HG03439 (cell line): ENCODE results near the gene GABBR1.

Experiments
- ATAC-seq: cut with Tn5 transposase; IDR thresholded peaks from one replicate; pipeline ENCODE4 v1.9.1; 2021; ENCODE audit warnings: mild to moderate bottlenecking, moderate library complexity; ENCODE audit not compliant: unreplicated experiment

The GABBR1 gene

DNA sequence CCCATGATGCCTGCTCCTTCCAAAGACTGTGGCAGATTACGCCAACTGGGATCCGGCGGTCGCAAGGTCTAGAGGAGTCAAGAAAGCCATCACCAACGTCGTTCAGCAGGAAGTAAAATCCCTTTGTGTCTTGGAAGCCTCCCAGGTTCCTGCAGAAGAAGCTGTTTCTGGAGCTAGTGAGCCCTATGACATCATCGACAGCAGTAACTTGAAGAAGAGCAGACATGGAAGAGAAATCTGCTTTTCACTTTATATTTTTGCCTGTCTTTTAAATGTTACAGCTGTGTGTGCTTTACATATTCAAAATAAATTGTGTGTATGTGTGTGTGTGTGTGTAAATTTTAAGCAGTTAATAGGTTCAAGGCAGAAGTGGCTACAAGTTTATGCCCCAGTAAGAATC lies 55.4 kb downstream of the GABBR1 start:
- no peak for ATAC-seq

DNA sequence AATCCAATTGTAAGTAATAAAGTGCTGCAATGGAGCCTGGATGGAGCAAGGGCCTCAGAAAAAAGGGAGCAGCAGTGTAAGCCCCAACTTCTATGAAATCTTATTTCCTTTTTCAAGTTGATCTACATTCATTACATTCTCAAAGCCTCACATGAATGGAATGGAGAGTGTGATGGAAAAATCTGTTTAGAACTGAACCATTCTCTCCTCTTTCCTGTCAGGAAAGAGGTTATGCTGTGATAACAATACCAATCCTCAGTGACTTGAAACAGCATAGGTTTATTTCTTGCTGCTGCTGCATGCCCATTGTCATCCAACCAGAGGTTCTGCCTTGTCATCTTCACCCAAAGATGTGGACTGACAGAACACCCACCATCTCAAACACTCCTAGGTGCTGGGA lies 56.9 kb downstream of the GABBR1 start:
- no peak for ATAC-seq

DNA sequence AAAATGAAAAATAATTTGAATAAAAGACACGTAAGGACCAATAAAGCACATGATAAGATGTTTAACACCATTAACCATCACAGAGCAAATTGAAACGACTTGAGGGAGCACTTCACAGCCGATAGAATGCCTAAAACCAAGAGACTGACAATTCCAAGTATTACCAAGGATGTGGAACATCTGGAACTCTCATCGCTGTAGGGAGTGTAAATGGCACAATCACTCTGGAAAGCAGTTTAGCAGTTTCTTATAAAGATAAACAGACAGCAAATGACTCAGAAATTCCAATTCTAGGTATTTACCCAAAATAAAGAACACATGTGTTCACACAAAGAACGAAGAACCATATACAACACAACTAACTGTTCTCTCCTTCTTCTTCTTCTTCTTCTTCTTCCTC lies 65.0 kb downstream of the GABBR1 start:
- ATAC-seq: no peak

DNA sequence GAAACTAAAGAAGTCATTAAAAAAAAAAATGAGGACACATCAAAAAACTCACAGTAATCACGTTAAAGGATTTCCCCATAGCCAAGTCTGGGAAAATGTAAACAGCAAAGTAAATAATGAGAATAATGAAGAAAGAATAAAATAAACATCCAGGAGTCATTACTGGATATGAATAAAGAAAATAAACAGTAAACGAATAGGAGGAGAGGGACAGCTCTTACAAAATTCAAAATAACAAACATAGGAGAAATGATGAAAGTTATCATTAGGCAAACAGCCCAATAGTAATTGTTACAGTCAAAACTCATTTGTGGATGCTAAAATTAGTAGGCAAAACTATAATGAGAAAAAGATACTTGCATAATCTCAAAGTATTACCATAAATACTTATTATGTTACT lies 65.4 kb downstream of the GABBR1 start:
- ATAC-seq: no peak

DNA sequence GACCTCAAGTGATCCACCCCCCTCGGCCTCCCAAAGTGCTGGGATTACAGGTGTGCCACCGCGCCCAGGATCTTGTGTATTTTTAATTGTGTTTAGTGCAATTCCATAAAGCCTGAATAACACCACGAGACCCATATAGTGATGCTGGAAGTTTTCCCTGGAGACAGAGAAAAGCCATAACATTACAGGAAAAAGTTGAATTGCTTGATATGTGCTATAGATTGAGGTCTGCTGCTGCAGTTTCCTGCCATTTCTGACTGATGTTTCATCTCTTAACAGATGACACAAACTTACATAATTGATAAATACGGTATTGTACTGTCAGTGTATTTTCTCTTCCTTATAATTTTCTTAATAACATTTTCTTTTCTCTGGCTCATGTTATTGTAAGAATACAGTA lies 66.1 kb downstream of the GABBR1 start:
- ATAC-seq: no peak

DNA sequence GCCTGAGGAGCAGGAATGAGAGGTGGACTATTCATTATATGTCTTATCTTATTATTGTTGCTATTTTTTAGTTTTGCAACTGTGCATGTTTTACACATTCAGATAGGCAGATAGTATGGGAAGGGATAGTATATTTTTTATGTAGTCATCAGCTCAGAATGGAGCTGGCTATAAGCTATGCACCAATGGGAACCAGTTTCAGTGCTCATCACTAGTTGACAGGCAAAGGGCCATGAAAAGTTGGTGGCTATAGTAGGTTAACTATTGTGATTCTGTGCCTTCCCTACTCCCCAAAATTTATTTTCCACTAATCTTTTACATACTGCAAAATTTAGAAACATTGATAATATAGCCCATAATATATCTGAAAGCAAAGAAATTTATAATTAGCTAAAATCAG lies 68.1 kb downstream of the GABBR1 start:
- ATAC-seq: no peak

DNA sequence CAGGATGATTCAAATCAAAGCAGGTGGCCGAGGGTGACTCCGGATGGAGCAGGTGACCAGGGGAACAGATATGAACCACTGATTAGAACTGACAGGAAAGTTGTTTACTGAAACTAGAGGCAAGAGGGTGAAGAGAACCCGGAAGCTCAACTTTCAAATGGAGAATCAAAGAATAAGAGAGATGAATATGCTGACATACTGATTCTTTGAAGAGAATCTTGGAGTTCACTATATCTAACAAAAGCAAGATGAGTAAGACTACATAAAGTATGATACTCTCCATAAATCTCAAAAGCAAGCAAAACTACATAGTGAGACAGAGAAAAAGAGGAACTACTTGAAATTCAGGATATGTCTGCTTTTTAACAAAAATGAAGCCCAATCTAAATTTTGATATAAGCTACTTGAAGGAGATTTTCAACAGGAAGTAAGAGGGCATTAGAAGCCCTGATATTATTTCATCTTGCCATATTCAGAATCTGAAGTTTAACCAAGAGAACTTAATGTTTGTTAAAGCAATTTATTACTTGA lies 69.5 kb downstream of the GABBR1 start:
- ATAC-seq: no peak

DNA sequence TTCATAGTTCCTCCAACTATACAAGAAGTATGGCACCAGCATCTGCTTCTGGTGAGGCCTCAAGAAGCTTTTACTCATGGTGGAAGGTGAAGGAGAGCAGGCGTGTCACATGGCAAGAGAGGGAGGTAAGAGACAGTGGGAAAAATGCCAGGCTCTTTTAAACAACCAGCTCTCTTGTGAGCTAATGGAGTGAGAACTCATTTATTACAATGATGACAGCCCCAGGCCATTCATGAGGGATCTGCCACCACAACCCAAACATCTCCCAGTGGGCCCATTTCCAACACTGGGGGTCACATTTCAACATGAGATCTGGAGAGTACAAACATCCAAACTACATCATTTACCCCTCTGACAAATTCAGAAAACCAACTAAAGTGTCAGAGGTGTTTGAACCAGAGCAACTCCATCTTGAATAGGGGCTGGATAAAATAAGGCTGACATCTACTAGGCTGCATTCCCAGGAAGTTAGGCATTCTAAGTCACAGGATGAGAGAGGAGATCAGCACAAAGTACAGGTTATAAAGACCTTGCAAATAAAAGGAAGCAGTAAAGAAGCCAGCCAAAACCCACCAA lies 71.3 kb downstream of the GABBR1 start:
- no peak for ATAC-seq

DNA sequence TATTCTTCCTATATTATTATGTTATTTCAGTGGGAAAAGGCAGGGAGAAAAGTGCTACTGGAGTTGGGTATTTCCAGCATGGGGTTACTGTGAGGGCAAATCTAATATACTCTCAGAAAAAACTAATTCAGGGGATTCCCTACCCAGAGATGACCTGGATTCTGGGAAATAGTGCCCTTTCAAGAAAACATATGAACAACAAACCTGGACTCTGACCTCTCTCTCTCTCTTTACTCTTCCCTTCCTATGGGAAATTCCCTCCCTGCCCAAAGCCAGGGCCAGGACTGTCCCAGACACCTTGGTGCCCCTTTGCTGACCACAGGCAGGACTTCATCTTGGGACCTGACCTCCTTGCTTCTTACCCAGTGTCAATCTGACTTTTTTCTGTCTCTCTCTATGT lies 71.9 kb downstream of the GABBR1 start:
- ATAC-seq: no peak

DNA sequence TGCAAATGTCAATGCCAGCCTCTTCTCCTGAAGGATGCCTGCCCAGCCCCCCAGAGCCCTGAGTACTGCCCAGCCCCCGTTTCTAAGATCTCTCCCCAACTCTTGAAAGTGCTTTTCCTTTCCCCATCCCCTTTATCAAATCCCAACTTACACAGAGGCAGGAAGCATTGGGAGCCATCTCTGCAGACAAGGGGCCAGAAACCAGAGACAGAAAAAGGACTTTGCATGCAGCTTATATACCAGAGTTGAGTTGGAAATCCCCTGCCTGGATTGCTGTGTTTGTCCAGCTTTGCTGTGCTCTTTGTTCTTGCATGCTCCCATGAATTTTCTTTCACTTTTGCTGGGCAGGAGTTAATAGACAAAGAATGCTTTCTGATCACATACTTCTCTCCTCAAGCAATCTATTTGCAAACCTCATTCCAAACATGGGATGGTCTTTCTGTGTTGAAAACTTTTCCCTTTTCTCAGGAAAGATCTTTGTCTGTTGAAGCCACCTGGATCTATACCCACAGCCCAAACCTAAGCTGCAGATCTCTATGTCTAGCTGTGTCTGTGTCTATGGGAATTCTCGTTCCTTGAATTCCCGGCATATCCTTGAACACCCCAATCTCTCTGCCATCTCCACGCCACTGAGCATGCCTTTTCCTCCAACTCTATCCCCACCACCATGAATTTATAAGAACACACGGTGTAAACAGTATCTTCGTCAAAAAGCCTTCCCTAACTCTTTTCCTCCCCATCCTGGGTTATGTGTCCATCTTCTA lies 73.3 kb downstream of the GABBR1 start, which contains the start of gene UBD:
Gene UBD, minus strand, starts transcription at position 209 of the 764 bp plus-strand sequence. Its CDS starts 31 bp downstream, at position 178.
- no peak for ATAC-seq

DNA sequence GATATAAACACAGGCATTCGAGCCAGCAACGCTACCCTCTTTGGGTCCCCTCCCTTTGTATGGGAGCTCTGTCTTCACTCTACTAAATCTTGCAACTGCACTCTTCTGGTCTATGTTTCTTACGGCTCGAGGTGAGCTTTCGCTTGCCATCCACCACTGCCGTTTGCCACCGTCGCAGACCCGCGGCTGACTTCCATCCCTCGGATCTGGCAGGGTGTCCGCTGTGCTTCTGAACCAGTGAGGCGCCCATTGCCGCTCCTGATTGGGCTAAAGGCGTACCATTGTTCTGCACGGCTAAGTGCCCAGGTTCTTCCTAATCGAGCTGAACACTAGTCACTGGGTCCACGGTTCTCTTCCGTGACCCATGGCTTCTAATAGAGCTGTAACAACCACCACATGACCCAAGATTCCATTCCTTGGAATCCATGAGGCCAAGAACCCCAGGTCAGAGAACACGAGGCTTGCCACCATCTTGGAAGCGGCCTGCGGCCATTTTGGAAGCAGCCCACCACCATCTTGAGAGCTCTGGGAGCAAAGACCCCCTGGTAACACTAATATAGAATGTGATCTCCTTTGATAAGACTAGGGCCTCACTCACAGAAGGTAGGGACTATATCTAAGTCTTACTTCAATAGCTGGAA lies 74.4 kb downstream of the GABBR1 start:
- ATAC-seq: no peak

DNA sequence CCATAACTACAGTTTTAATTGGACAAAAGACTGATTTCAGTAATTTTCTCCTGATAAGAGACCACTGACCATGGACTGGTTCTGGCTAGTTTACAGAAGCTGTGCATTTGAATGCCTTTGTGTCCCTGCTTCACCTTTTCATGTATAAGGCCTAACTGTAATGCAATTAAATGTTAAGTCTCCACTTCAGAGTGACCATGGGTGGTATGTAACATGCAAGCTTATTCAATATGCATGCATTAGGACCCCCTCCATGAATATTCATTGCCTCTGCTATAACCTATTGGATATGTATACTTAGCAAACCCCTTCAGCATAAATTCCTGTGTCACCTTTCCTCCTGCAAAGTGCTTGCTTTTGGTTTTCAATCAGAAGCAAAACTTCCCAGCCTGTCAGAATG lies 75.7 kb downstream of the GABBR1 start:
- no peak for ATAC-seq

DNA sequence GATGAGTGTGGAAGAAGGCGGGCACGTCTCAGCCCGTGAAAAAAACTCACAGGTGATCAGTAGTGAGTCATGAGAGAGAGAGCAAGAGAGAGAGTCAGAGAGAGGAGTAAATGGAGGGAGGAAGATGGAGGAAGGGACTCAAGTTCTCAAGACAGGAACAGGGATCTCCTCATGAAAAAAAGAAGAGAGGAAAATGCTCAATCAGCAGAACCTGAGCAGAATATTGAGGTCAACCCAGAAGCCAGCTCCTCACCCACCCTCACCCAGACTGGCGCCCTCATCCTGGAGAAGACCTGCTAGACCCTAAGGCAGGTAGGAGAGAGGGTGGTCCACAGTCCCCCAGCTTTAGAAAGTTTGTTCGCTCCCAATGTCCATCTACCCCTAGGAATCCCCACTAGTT lies 78.2 kb downstream of the GABBR1 start:
- ATAC-seq: no peak

DNA sequence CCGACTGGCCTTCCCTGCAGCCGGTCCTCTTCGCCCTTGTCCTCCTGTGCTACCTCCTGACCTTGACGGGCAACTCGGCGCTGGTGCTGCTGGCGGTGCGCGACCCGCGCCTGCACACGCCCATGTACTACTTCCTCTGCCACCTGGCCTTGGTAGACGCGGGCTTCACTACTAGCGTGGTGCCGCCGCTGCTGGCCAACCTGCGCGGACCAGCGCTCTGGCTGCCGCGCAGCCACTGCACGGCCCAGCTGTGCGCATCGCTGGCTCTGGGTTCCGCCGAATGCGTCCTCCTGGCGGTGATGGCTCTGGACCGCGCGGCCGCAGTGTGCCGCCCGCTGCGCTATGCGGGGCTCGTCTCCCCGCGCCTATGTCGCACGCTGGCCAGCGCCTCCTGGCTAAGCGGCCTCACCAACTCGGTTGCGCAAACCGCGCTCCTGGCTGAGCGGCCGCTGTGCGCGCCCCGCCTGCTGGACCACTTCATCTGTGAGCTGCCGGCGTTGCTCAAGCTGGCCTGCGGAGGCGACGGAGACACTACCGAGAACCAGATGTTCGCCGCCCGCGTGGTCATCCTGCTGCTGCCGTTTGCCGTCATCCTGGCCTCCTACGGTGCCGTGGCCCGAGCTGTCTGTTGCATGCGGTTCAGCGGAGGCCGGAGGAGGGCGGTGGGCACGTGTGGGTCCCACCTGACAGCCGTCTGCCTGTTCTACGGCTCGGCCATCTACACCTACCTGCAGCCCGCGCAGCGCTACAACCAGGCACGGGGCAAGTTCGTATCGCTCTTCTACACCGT lies 79.5 kb downstream of the GABBR1 start:
- ATAC-seq: peak; percentile 25

DNA sequence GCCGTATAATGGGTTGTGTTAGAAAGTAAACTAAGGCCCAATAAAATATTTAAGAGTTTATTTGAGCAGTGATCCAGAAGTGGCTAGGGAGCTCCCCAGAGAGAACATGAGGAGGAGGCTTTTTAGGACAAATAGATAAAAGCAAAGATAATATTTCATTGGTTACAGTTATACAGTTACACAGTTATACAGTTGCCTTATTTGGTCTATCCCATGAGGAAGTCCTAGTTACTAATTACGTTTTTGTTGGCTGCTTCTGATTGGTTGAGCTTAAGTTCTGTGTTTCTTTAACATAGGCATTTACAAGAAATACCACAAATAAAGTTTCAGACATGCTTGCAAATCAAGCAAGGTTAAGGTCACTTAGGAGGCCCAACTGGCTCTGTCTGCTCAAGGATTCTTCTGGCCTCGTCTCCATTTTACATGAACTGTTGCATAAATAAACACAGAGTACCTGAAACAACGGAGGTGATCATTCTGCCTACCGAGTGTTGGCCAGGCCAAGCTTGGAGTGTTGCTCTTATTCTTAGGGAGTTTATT lies 80.4 kb downstream of the GABBR1 start:
- ATAC-seq: peak; percentile 90

DNA sequence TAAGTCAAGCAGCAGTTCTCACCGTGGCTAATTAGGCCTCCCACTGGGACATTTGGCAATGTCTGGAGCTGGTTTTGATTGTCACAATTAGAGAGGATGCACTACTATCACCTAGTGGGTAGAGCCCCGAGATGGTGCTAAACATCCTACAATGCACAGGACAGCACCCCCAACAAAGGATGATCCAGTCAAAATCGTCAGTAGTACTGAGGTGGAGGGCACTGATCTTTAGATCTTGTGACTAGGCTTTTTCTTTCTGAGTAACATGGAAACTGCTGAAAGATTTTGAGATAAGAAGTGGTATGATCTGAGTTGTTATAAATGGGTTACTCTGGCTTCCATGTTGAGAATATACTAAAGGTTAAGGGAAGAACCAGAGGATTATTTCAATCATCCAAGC lies 85.4 kb downstream of the GABBR1 start:
- ATAC-seq: no peak

DNA sequence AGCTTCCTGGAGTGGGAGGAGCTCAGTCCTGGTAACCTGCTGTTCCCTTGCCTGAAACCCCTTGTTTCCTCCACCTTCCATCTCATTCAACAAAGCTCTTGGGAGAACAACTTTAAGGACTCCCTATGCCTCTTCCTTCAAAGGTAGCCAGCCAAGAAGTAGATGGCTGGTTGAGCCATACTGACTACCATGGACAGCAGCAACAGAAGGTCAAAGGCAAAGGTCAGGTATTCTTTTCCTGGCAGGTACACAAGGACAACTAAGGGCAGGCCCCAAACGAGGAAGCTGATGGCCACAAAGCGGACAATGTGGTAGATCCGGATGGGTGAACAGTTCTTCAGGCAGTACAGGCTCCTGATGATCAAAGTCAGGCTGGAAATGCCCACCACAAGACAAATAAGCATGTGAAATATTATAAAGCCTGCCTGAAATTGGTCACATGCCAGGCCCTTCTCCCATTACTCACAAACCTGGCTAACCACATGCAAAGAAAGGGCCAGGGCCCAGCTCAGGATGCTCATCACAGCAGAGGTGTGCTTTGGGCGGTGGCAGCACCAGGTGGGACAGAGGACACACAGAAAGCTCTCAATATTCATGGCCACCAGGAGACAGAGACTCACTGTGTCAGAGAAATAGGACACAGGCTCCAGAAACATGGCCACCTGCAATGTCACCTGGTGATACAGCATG lies 95.1 kb downstream of the GABBR1 start:
- no peak for ATAC-seq

DNA sequence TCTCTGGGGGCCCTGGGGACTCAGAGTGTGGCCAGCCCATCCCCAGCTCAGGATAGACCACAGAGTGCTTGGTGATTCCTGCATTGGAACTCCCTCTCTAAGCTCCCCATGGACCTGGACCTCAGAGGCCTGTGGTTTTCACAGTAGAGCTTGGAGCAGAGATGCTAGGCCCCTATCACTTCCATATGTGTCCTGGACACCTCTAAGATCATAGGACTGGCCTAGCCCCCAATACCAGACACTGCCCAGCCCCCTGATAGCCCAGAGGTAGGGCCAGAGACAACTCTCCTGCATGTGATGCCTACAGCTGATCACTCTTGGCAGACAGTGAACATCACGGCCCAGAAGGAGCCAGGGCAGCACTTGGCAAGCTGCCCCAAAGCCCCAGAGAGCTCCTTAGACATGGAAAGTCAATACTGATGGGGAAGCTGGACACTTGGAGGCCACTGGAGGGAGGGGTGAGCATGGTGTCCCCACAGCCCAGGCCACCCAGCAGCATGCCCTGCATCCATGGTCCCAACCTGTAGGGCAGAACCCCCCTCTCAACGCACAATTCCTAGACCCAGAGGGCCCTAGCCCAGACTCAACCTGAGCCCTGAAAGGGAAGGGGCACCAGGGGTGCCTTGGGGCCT lies 100.5 kb downstream of the GABBR1 start:
- no peak for ATAC-seq

DNA sequence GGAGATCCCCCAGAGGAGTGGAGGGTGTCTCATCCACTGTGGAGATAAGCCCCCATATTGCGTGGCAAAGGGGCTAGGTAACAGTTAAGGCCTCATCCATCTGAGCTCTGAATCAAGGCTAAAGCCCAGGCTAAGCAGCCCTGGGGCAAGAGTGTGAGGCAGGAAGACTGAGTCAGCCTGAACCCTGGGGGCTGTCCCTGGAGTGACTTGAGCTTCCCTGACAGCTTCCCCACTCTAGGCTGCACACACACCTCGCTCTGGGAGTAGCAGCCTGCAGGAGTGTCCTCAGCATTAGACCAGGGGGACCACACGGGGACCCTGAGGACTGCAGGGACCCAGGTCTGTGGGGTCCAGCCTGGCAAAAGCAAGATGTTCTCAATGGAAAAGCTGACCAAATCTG lies 101.3 kb downstream of the GABBR1 start:
- peak; percentile 55 for ATAC-seq
